ENCODE measurements around the gene ATP5MC3.

ATP5MC3 gene

GRCh38 chr2:175206866-175207265 is 25.4 kb upstream of the ATP5MC3 start:
- no peak for DNase-seq (ENCODE audit: low read depth)
- H3K4me3 ChIP-seq (ENCODE audit: low read depth, low read length), result no peak overlapping the region
- TF ChIP-seq CTCF (IDR thresholded peaks at IDR 0.05; ENCODE audit: low read depth, low read length, missing control alignments), result no peak

GRCh38 chr2:175205523-175205922 is 24.0 kb upstream of the ATP5MC3 start:
- no peak overlapping the region for H3K4me3 ChIP-seq (ENCODE audit: low read depth, low read length)
- no peak for TF ChIP-seq CTCF (IDR thresholded peaks at IDR 0.05; ENCODE audit: low read depth, low read length, missing control alignments)
- DNase-seq (ENCODE audit: low read depth), result no peak

GRCh38 chr2:175203621-175204496 is 22.3 kb upstream of the ATP5MC3 start:
- TF ChIP-seq CTCF (IDR thresholded peaks at IDR 0.05; ENCODE audit: low read depth, low read length, missing control alignments), result peak; percentile 62
- no peak for DNase-seq (ENCODE audit: low read depth)
- no peak overlapping the region for H3K4me3 ChIP-seq (ENCODE audit: low read depth, low read length)

- no peak overlapping the region for H3K4me3 ChIP-seq (ENCODE audit: low read depth, low read length)
- TF ChIP-seq CTCF (IDR thresholded peaks at IDR 0.05; ENCODE audit: low read depth, low read length, missing control alignments), result no peak
- DNase-seq (ENCODE audit: low read depth), result no peak
These were observed 13.5 kb upstream of the ATP5MC3 start for GRCh38 chr2:175195012-175195411.

GRCh38 chr2:175188761-175189160 is 7.3 kb upstream of the ATP5MC3 start:
- no peak for TF ChIP-seq CTCF (IDR thresholded peaks at IDR 0.05; ENCODE audit: low read depth, low read length, missing control alignments)
- H3K4me3 ChIP-seq (ENCODE audit: low read depth, low read length), result no peak overlapping the region
- DNase-seq (ENCODE audit: low read depth), result no peak

- no peak for DNase-seq (ENCODE audit: low read depth)
- no peak overlapping the region for H3K4me3 ChIP-seq (ENCODE audit: low read depth, low read length)
- peak; percentile 53 for TF ChIP-seq CTCF (IDR thresholded peaks at IDR 0.05; ENCODE audit: low read depth, low read length, missing control alignments)
These were observed 5.9 kb upstream of the ATP5MC3 start for GRCh38 chr2:175187378-175187777.

- no peak overlapping the region for H3K4me3 ChIP-seq (ENCODE audit: low read depth, low read length)
- DNase-seq (ENCODE audit: low read depth), result no peak
- TF ChIP-seq CTCF (IDR thresholded peaks at IDR 0.05; ENCODE audit: low read depth, low read length, missing control alignments), result no peak
These were observed 2.2 kb upstream of the ATP5MC3 start for GRCh38 chr2:175183674-175184073.
